Skeletal muscle cell (primary cell): Measurements from ENCODE around the gene KIF26A.
A peak's percentile ranks its signal among the peaks of the same experiment; 100 is the strongest.

Experiments used
- DNase-seq: peaks from one replicate; pipeline ENCODE4 v3.0.0-alpha.2; 2010; ENCODE audit warnings: low read depth
- H3K4me3 ChIP-seq: 2 replicates; pipeline ENCODE4 v1.5.1; 2011; ENCODE audit warnings: low read depth, mild to moderate bottlenecking, control low read depth, low read length, moderate library complexity

KIF26A gene

GRCh38 chr14:104123879-104124278, 14.5 kb upstream of the KIF26A start:
- no peak overlapping the region for H3K4me3 ChIP-seq
- DNase-seq = no peak

- DNase-seq = no peak
- no peak overlapping the region for H3K4me3 ChIP-seq
Observed at GRCh38 chr14:104125011-104125410, 13.4 kb upstream of the KIF26A start.

GRCh38 chr14:104126753-104127152, 11.6 kb upstream of the KIF26A start:
- H3K4me3 ChIP-seq = no peak overlapping the region
- no peak for DNase-seq

- no peak for DNase-seq
- H3K4me3 ChIP-seq = no peak overlapping the region
Observed at GRCh38 chr14:104128981-104129380, 9.4 kb upstream of the KIF26A start.

- no peak for DNase-seq
- H3K4me3 ChIP-seq = no peak overlapping the region
Observed at GRCh38 chr14:104129556-104129955, 8.8 kb upstream of the KIF26A start.

GRCh38 chr14:104130974-104131651, 7.3 kb upstream of the KIF26A start:
- no peak for DNase-seq
- H3K4me3 ChIP-seq = no peak overlapping the region

- no peak for DNase-seq
- no peak overlapping the region for H3K4me3 ChIP-seq
Observed at GRCh38 chr14:104131968-104132732, 6.2 kb upstream of the KIF26A start.

GRCh38 chr14:104132981-104133380, 5.4 kb upstream of the KIF26A start:
- no peak overlapping the region for H3K4me3 ChIP-seq
- no peak for DNase-seq

GRCh38 chr14:104133496-104133895, 4.9 kb upstream of the KIF26A start:
- no peak overlapping the region for H3K4me3 ChIP-seq
- no peak for DNase-seq

GRCh38 chr14:104134061-104134965, 4.1 kb upstream of the KIF26A start:
- H3K4me3 ChIP-seq = no peak overlapping the region
- no peak for DNase-seq

- no peak overlapping the region for H3K4me3 ChIP-seq
Observed at GRCh38 chr14:104135121-104135903, 3.1 kb upstream of the KIF26A start.

GRCh38 chr14:104135904-104136471, 2.4 kb upstream of the KIF26A start:
- peak overlapping the region; percentile 15 for H3K4me3 ChIP-seq
- no peak for DNase-seq

More at GRCh38 chr14:104135121-104135903, 3.1 kb upstream of the KIF26A start:
- DNase-seq = no peak

- no peak for DNase-seq
Observed at GRCh38 chr14:104136472-104137296, 1.7 kb upstream of the KIF26A start.

GRCh38 chr14:104137297-104138097, 890 bp upstream of the KIF26A start:
- no peak for DNase-seq
- peak overlapping the region; percentile 38 for H3K4me3 ChIP-seq

More at GRCh38 chr14:104136472-104137296, 1.7 kb upstream of the KIF26A start:
- peak overlapping the region; percentile 15 for H3K4me3 ChIP-seq

- no peak for DNase-seq
- peak overlapping the region; percentile 17 for H3K4me3 ChIP-seq
Observed at GRCh38 chr14:104138718-104139459, 502 bp downstream of the KIF26A start.

- no peak overlapping the region for H3K4me3 ChIP-seq
- no peak for DNase-seq
Observed at GRCh38 chr14:104139460-104140212, 1.2 kb downstream of the KIF26A start.
